K562 (cell line): Measurements from ENCODE around the gene DEFB124. TPM values are rescaled to one million over a fixed set of nuclear protein-coding genes. Genes with fewer than 3 reads are reported as not detected.

Source experiments
- ESRRA ChIP-seq: fragments of 450-650 bp; IDR thresholded peaks from 2 replicates; pipeline ENCODE4 v1.6.1; 2014; ENCODE audit warnings: low read depth, mild to moderate bottlenecking, moderate library complexity, borderline replicate concordance
- HDGF ChIP-seq: fragments of 450-650 bp; IDR thresholded peaks from 2 replicates; pipeline ENCODE4 v1.6.1; 2016
- NFIC ChIP-seq: fragments of 450-650 bp; IDR thresholded peaks from 2 replicates; pipeline ENCODE4 v1.6.1; 2017; ENCODE audit warnings: mild to moderate bottlenecking, inconsistent platforms
- TAF9B ChIP-seq: fragments of 450-650 bp; IDR thresholded peaks from 2 replicates; pipeline ENCODE4 v1.6.1; 2018; ENCODE audit warnings: mild to moderate bottlenecking; ENCODE audit not compliant: partially characterized antibody
- ZNF444 ChIP-seq: fragments of 250-450 bp; sonication (Bioruptor Pico); IDR thresholded peaks from 2 replicates; pipeline ENCODE4 v1.4.0; 2020; ENCODE audit warnings: mild to moderate bottlenecking, moderate library complexity
- polyA plus RNA-seq, 8 experiments: library from polyadenylated mRNA; depleted of rRNA in 4 of 8; stranded (reverse) in 5 of 8; unstranded in 3 of 8; fragments of >200 nt; fragmentation: Nextera tagmentation in 2 of 8; fragmentation: Illumina TruSeq in 1 of 8; extraction: Ambion mirVana in 2 of 8; extraction: Trizol in 1 of 8; gene quantifications; 2 replicates each; pipeline versions ENCODE4 v1.2.1 to v1.2.3, GENCODE V29; 2011 to 2014; ENCODE audit warnings: inconsistent platforms in 1 of 8, missing spikeins in 1 of 8
- total RNA-seq, 7 experiments: library from RNA; depleted of rRNA in 6 of 7; stranded (reverse); fragments of >200 nt in 6 of 7; fragmentation: Illumina TruSeq in 2 of 7; extraction: Trizol in 2 of 7; gene quantifications; 2 replicates each; pipeline versions ENCODE4 v1.2.1 to v1.2.3, GENCODE V29; 2011 to 2021; ENCODE audit warnings: low replicate concordance in 1 of 7
- TF ChIP-seq, protein P1 (sequence below): fragments of 200-800 bp; sonication (Bioruptor generic); IDR thresholded peaks from 2 replicates; pipeline ENCODE4 v1.6.1; 2017; ENCODE audit warnings: missing genetic modification characterization, missing compliant biosample characterization
- TF ChIP-seq, protein P2 (sequence below): IDR thresholded peaks from 3 replicates; pipeline ENCODE4 v1.6.1; 2011; ENCODE audit warnings: borderline replicate concordance, mild to moderate bottlenecking, moderate library complexity; ENCODE audit not compliant: insufficient read length; ENCODE audit errors: extremely low read depth

The DEFB124 gene
- total and polyA plus RNA-seq, 9 of the 15 experiments (the other 6 are each of a cell fraction or from before 2014, with no cell fraction given), result not detected

DNA sequence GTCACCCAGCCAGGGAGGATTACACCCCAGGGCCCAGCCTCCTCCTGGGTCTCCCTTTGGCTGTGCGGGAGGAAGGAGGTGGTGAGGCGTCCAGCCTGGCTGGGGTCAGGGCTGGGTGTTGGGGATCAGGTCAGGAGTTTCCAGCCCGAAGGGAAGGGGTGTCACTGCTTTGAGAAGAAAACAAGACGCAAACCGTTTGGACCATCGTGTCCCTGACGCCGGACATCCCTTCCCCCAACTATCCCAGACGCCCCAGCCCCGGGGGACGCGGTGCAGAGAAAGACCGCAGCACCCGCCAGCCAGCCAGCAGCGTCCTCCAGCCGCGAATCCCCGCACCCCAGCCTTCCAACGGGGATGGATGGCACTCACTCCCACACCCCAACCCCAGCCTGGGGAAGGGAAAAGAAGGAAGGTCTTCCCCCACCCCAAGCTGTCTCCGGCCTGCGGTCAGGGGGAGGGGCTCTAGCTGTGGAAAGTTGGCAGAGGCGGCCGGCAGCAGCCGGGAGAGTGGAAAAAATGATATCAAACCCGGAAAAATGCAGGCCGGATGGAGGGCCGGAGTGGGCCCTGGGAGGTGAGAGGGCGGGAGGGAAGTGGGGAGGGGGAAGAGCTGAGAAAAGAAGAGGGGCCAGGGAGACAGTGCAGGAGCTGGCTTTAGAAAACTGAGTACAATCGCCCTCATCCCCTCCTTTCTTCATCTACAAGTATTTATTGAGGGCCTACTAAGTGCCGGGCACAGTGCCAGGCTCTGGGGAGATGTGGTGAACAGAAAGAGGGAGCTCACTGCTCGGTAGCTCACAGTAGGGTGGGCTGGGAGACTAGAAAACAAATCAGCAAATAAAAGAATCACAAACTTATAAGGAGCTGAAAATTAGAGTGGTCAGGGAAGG lies 10.8 kb upstream of the DEFB124 start (continued):
- TF ChIP-seq NFIC (peak; percentile 59; the same call in 1 of the 2 replicates), TAF9B (no peak), ESRRA (peak; percentile 38; the same call in 1 of the 2 replicates), ZNF444 (CRISPR knock-in tag) (no peak), HDGF (no peak)
- TF ChIP-seq, protein P1, sequence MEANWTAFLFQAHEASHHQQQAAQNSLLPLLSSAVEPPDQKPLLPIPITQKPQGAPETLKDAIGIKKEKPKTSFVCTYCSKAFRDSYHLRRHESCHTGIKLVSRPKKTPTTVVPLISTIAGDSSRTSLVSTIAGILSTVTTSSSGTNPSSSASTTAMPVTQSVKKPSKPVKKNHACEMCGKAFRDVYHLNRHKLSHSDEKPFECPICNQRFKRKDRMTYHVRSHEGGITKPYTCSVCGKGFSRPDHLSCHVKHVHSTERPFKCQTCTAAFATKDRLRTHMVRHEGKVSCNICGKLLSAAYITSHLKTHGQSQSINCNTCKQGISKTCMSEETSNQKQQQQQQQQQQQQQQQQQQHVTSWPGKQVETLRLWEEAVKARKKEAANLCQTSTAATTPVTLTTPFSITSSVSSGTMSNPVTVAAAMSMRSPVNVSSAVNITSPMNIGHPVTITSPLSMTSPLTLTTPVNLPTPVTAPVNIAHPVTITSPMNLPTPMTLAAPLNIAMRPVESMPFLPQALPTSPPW, result peak; percentile 72
- TF ChIP-seq, protein P2, sequence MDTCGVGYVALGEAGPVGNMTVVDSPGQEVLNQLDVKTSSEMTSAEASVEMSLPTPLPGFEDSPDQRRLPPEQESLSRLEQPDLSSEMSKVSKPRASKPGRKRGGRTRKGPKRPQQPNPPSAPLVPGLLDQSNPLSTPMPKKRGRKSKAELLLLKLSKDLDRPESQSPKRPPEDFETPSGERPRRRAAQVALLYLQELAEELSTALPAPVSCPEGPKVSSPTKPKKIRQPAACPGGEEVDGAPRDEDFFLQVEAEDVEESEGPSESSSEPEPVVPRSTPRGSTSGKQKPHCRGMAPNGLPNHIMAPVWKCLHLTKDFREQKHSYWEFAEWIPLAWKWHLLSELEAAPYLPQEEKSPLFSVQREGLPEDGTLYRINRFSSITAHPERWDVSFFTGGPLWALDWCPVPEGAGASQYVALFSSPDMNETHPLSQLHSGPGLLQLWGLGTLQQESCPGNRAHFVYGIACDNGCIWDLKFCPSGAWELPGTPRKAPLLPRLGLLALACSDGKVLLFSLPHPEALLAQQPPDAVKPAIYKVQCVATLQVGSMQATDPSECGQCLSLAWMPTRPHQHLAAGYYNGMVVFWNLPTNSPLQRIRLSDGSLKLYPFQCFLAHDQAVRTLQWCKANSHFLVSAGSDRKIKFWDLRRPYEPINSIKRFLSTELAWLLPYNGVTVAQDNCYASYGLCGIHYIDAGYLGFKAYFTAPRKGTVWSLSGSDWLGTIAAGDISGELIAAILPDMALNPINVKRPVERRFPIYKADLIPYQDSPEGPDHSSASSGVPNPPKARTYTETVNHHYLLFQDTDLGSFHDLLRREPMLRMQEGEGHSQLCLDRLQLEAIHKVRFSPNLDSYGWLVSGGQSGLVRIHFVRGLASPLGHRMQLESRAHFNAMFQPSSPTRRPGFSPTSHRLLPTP, result no peak
- TF ChIP-seq, all 486 proteins: peak for 9
